Keratinocyte (primary cell): ENCODE results near the gene PPFIA1. TPM values are rescaled to one million over a fixed set of nuclear protein-coding genes. Genes with fewer than 3 reads are reported as not detected.

ENCODE experiments used
- DNase-seq: peaks from one replicate; pipeline ENCODE4 v3.0.0-alpha.2; 2011; ENCODE audit warnings: low read depth, missing footprints, low spot score
- FAIRE-seq: peaks from 2 replicates; lab custom pipeline; 2011; peaks lifted over from hg19 to GRCh38; lab: Jason Lieb, UNC
- H2AFZ ChIP-seq: 2 replicates; pipeline ENCODE4 v1.6.0; 2012; ENCODE audit warnings: low read length, control low read depth, inconsistent platforms; ENCODE audit not compliant: control insufficient read depth
- H3K27ac ChIP-seq: 2 replicates; pipeline ENCODE4 v1.5.1; 2011; ENCODE audit warnings: low read length; ENCODE audit not compliant: control insufficient read depth, insufficient read depth
- H3K27me3 ChIP-seq: 3 replicates; pipeline ENCODE4 v1.6.0; 2011; ENCODE audit warnings: low read length; ENCODE audit not compliant: control insufficient read depth, insufficient read depth; ENCODE audit errors: extremely low read depth
- H3K36me3 ChIP-seq, 2 experiments: 2 replicates in 1 of 2; 3 replicates in 1 of 2; pipeline ENCODE4 v1.5.1; 2011; ENCODE audit warnings: low read length in 2 of 2, mild to moderate bottlenecking in 1 of 2; ENCODE audit not compliant: control insufficient read depth in 2 of 2, insufficient read depth in 2 of 2; ENCODE audit errors: extremely low read depth in 1 of 2
- H3K4me1 ChIP-seq: 3 replicates; pipeline ENCODE4 v1.5.1; 2011; ENCODE audit warnings: low read length; ENCODE audit not compliant: control insufficient read depth, insufficient read depth; ENCODE audit errors: extremely low read depth
- H3K4me2 ChIP-seq: 3 replicates; pipeline ENCODE4 v1.6.0; 2011; ENCODE audit warnings: low read depth, low read length; ENCODE audit not compliant: control insufficient read depth, insufficient read depth; ENCODE audit errors: extremely low read depth
- H3K4me3 ChIP-seq, 3 experiments: fragments of 200-600 bp in 1 of 3; sonication (generic) in 1 of 3; 2 replicates in 2 of 3; 3 replicates in 1 of 3; pipeline ENCODE4 v1.5.1; 2011 to 2016; ENCODE audit warnings: low read length in 3 of 3, mild to moderate bottlenecking in 3 of 3, control low read depth in 2 of 3, inconsistent platforms in 1 of 3, low read depth in 1 of 3, mixed read lengths in 1 of 3, mixed run types in 1 of 3, moderate library complexity in 1 of 3; ENCODE audit not compliant: control insufficient read depth in 2 of 3, insufficient read depth in 2 of 3; ENCODE audit errors: extremely low read depth in 1 of 3
- H3K79me2 ChIP-seq: 2 replicates; pipeline ENCODE4 v1.6.0; 2012; ENCODE audit warnings: low read length; ENCODE audit not compliant: control insufficient read depth, insufficient read depth
- H3K9ac ChIP-seq: 3 replicates; pipeline ENCODE4 v1.6.0; 2011; ENCODE audit warnings: low read length; ENCODE audit not compliant: control insufficient read depth, insufficient read depth; ENCODE audit errors: extremely low read depth
- H3K9me1 ChIP-seq: 3 replicates; pipeline ENCODE4 v1.6.0; 2011; ENCODE audit warnings: low read length; ENCODE audit not compliant: control insufficient read depth, insufficient read depth; ENCODE audit errors: extremely low read depth
- H3K9me3 ChIP-seq: 2 replicates; pipeline ENCODE4 v1.5.1; 2012; ENCODE audit warnings: low read depth, low read length; ENCODE audit not compliant: control insufficient read depth
- H4K20me1 ChIP-seq: 3 replicates; pipeline ENCODE4 v1.6.0; 2011; ENCODE audit warnings: low read length; ENCODE audit not compliant: control insufficient read depth, insufficient read depth; ENCODE audit errors: extremely low read depth
- EZH2 ChIP-seq: IDR thresholded peaks from one replicate; pipeline ENCODE4 v1.6.1; 2012; ENCODE audit warnings: inconsistent platforms, mild to moderate bottlenecking, low read length, moderate library complexity
- dilution Hi-C: fragments of 300-500 bp; cut with MboI; formaldehyde crosslinking; loops from one replicate; pipeline ENCODE4 v1.7.0; 2020; ENCODE audit warnings: low sequenced_read_pairs; ENCODE audit not compliant: extremely low pct_ligation_motif_present
- polyA plus RNA-seq, 5 experiments: library from polyadenylated mRNA; depleted of rRNA in 3 of 5; stranded (reverse) in 3 of 5; stranded (forward) in 1 of 5; unstranded in 1 of 5; fragments of >200 nt; gene quantifications; 1 replicate in 1 of 5; 2 replicates in 3 of 5; 3 replicates in 1 of 5; pipeline versions ENCODE4 v1.2.1 to v1.2.3, GENCODE V29; 2011 to 2012; ENCODE audit warnings: missing spikeins in 2 of 5, low read depth in 1 of 5, low replicate concordance in 1 of 5
- TF ChIP-seq, protein P1 (sequence below), 3 experiments: IDR thresholded peaks in 1 of 3; conservative IDR thresholded peaks in 1 of 3; optimal IDR thresholded peaks in 1 of 3; 2 replicates in 2 of 3; 3 replicates in 1 of 3; pipeline versions ENCODE3 to v1.5.1; 2011; ENCODE audit warnings: low read length in 3 of 3, mild to moderate bottlenecking in 3 of 3, moderate library complexity in 2 of 3, control low read depth in 1 of 3, inconsistent platforms in 1 of 3; ENCODE audit not compliant: insufficient read depth in 2 of 3; ENCODE audit errors: extremely low read depth in 1 of 3

Gene PPFIA1
- polyA plus RNA-seq, 1 donor (not counting 4 experiments of a cell fraction or from before 2014, with no cell fraction given): 27.6 TPM

GRCh38 chr11:70377645-70378044 is 107.2 kb downstream of the PPFIA1 start:
- Histone ChIP-seq H3K9ac (no peak overlapping the region), H3K27ac (no peak overlapping the region), H3K4me3 (no peak overlapping the region), H3K4me1 (peaks cover 7% of the 10 kb centered on the region), H3K79me2 (no peaks in the 10 kb centered on the region), H2AFZ (no peak overlapping the region), H3K9me1 (peaks cover 4% of the 10 kb centered on the region), H3K27me3 (no peaks in the 10 kb centered on the region), H4K20me1 (no peaks in the 10 kb centered on the region), H3K36me3 (peaks cover 14 to 18% of the 10 kb centered on the region in 2 experiments), H3K4me2 (no peak overlapping the region), H3K9me3 (no peaks in the 10 kb centered on the region)
- TF ChIP-seq, protein P1, sequence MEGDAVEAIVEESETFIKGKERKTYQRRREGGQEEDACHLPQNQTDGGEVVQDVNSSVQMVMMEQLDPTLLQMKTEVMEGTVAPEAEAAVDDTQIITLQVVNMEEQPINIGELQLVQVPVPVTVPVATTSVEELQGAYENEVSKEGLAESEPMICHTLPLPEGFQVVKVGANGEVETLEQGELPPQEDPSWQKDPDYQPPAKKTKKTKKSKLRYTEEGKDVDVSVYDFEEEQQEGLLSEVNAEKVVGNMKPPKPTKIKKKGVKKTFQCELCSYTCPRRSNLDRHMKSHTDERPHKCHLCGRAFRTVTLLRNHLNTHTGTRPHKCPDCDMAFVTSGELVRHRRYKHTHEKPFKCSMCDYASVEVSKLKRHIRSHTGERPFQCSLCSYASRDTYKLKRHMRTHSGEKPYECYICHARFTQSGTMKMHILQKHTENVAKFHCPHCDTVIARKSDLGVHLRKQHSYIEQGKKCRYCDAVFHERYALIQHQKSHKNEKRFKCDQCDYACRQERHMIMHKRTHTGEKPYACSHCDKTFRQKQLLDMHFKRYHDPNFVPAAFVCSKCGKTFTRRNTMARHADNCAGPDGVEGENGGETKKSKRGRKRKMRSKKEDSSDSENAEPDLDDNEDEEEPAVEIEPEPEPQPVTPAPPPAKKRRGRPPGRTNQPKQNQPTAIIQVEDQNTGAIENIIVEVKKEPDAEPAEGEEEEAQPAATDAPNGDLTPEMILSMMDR (optimal IDR thresholded peaks at IDR 0.05 in 1 of 3, IDR thresholded peaks at IDR 0.05 in 1 of 3, conservative IDR thresholded peaks at IDR 0.05 in 1 of 3; ENCODE audit: extremely low read depth in 1 of 3, insufficient read depth in 2 of 3, low read length in 3 of 3): no peak
- TF ChIP-seq EZH2: no peak
- DNase-seq (no peak), FAIRE-seq (no peak)
- dilution Hi-C loops: no loop called here

DNA sequence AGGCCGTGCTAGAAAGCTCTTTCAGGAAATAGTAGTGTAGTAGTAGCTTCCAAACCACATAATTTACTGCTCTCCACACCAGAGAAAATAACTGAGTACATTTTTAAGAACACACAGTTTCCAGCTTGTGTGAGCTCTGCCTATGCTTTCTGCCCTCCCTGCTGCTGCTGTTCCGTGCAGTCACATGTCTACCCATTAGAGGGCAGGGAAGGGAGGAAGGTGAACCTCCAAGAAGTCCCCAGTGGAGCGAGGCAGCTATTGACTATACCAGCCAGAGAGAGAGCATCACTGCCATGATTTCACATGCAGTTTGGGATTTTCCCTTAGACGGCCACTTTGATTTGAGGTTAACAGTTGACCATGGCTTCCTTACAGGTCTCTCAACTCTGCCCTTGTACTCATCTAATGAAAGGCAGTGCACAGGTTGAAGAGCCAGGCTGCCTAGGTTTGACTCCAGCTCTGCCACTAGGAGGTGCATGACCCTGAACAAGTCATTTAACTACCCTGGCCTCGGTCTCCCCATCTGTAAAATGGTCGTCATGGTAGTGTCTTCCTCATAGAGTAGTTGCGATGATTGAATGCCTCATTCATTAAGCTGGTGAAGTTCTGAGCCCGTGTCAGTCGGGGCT is 108.1 kb downstream of the PPFIA1 start:
- H3K9ac ChIP-seq: no peak overlapping the region
- DNase-seq (no peak), FAIRE-seq (no peak)
- peaks cover 7% of the 10 kb centered on the region for H3K4me1 ChIP-seq
- no peak overlapping the region for H2AFZ ChIP-seq
- peaks cover 4% of the 10 kb centered on the region for H3K9me1 ChIP-seq
- H4K20me1 ChIP-seq: no peaks in the 10 kb centered on the region
- no peak overlapping the region for H3K27ac ChIP-seq
- no peaks in the 10 kb centered on the region for H3K27me3 ChIP-seq
- dilution Hi-C loops: no loop called here
- TF ChIP-seq, protein P1 (optimal IDR thresholded peaks at IDR 0.05 in 1 of 3, IDR thresholded peaks at IDR 0.05 in 1 of 3, conservative IDR thresholded peaks at IDR 0.05 in 1 of 3; ENCODE audit: extremely low read depth in 1 of 3, insufficient read depth in 2 of 3, low read length in 3 of 3): peak in 2 of 3 experiments; percentile 16 to 23
- no peak for TF ChIP-seq EZH2
- no peaks in the 10 kb centered on the region for H3K9me3 ChIP-seq
- no peak overlapping the region for H3K4me2 ChIP-seq
- no peak overlapping the region for H3K4me3 ChIP-seq
- H3K36me3 ChIP-seq: peaks cover 10 to 16% of the 10 kb centered on the region in 2 experiments
- H3K79me2 ChIP-seq: no peaks in the 10 kb centered on the region
